GM21576 (cell line): ENCODE data around the gene SLC23A1.
A peak's percentile ranks its signal among the peaks of the same experiment; 100 is the strongest.
"Not testable (repeated sequence)": the region's sequence is repeated elsewhere in the genome, so short reads cannot be mapped to it uniquely, and the experiment has no call there.

Source experiments
- ATAC-seq: cut with Tn5 transposase; IDR thresholded peaks from one replicate; pipeline ENCODE4 v1.9.1; 2021; ENCODE audit warnings: mild to moderate bottlenecking, moderate library complexity; ENCODE audit not compliant: unreplicated experiment

The SLC23A1 gene

GRCh38 chr5:139390639-139391569, 7.8 kb upstream of the SLC23A1 start:
- ATAC-seq = no peak

GRCh38 chr5:139389701-139390638, 6.9 kb upstream of the SLC23A1 start, which contains the start of gene MZB1:
TSS of gene MZB1 (minus strand) at chr5:139389913. CDS start at chr5:139389856, 57 bp downstream.
- peak; percentile 34 for ATAC-seq

- no peak for ATAC-seq
Observed at GRCh38 chr5:139388198-139388821, 5.2 kb upstream of the SLC23A1 start.

GRCh38 chr5:139387611-139388197, 4.6 kb upstream of the SLC23A1 start:
- no peak for ATAC-seq

- not testable (repeated sequence) for ATAC-seq
Observed at GRCh38 chr5:139386956-139387355, 3.9 kb upstream of the SLC23A1 start.

- ATAC-seq = no peak
Observed at GRCh38 chr5:139386050-139386438, 2.9 kb upstream of the SLC23A1 start.

GRCh38 chr5:139385061-139386049, 2.3 kb upstream of the SLC23A1 start:
- ATAC-seq = no peak

- ATAC-seq = no peak
Observed at GRCh38 chr5:139384591-139385051, 1.5 kb upstream of the SLC23A1 start.

GRCh38 chr5:139383993-139384590, 995 bp upstream of the SLC23A1 start:
- no peak for ATAC-seq

GRCh38 chr5:139382807-139383206, 290 bp downstream of the SLC23A1 start:
- ATAC-seq = no peak

GRCh38 chr5:139381837-139382761, 998 bp downstream of the SLC23A1 start:
- ATAC-seq = no peak

GRCh38 chr5:139379626-139380449, 3.3 kb downstream of the SLC23A1 start:
- ATAC-seq = no peak

- no peak for ATAC-seq
Observed at GRCh38 chr5:139378941-139379361, 4.1 kb downstream of the SLC23A1 start.

GRCh38 chr5:139378101-139378825, 4.8 kb downstream of the SLC23A1 start:
- no peak for ATAC-seq

GRCh38 chr5:139377226-139377625, 5.9 kb downstream of the SLC23A1 start:
- no peak for ATAC-seq

- no peak for ATAC-seq
Observed at GRCh38 chr5:139376364-139376763, 6.7 kb downstream of the SLC23A1 start.
